Stimulated activated CD4-positive, alpha-beta T cell treated with anti-CD3 and anti-CD28 coated beads, Interleukin-2, amount 100 ng/mL, for 48 hours (primary cell): ENCODE results near the gene FOXI1.

Source experiments
- DNase-seq, 2 donors: peaks; one replicate each; pipeline ENCODE4 v3.0.0-alpha.2; 2020

FOXI1 gene

DNA sequence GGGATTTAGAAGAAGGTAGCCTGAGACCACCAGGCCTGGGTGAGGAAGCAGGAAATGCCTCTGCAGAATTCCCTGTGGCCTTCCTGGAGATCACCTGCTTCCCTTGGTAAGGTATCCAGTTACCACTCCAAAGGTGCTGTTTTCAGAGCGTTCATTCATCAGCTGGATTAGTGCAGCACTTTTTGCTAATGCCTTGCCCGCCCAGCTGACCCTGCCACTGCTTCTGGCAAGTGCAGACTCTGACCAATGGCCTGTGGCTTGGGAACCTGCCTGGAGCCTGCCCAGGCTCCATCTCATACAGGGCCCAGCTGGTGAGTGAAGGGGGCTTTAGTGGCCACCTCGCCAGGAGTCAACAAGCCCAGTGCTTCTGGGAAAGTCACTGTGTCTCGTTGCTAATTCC is 48.6 kb downstream of the FOXI1 start:
- no peak for DNase-seq

- DNase-seq = no peak
Observed at GRCh38 chr5:170154744-170155143, 49.0 kb downstream of the FOXI1 start.

DNA sequence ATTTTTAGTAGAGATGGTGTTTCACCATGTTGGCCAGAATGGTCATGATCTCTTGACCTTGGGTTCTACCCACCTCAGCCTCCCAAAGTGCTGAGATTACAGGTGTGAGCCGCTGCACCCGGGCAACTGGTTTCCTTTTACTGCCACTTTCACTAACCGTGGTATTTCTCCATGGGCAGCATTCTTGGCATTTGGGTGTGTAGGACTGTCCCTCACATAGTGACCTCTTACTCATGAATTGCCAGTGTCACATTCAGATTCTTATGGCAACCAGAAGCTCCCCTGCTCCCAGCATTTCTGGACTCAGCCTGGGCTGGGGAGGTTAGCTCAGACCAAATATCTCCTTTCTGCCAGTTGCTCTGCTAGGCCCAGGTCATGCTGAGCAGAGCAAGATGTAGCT is 50.1 kb downstream of the FOXI1 start:
- DNase-seq = no peak

GRCh38 chr5:170159101-170159698 is 53.5 kb downstream of the FOXI1 start:
- DNase-seq = no peak
